ENCODE measurements around the gene ZNF862.

ZNF862 gene

GRCh38 chr7:149811221-149811620 is 27.0 kb upstream of the ZNF862 start:
- no peak for FAIRE-seq
- DNase-seq (ENCODE audit: low spot score), result no peak

GRCh38 chr7:149811831-149812490 is 26.2 kb upstream of the ZNF862 start:
- no peak for FAIRE-seq
- no peak for DNase-seq (ENCODE audit: low spot score)

DNA sequence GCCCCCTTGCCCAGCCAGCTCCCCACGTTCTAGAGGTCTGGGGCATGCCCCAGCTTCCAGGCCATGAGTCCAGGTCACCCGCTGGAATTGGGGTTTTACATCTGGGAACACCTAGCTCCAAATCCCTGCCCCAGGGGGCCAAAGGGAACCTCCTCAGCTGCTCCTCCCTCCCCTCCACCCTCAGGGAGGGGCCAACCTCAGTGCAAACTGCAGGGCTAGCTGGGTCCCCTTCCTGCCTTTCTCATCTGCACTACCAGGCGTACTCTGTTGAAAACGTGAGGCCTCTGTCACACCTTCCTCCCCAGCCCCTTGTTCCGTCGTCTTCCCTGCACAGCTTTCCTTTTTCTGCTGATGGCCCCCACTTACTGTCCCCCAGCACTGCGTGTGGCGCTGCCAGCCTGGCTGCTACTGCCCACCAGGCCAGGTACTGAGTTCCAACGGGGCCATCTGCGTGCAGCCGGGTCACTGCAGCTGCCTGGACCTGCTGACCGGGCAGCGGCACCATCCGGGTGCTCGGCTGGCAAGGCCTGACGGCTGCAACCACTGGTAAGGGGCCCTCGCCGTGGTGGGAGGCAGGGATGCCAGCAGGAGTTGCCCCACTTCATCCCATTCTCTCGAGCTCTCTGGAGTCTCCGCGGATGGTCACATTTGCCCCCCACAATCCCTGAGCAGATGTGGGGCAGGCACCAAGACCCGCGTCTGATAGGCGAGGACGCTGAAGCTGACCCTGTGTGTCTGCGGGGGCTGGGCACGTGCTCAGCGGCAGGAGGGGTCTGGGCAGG is 24.7 kb upstream of the ZNF862 start:
- DNase-seq (ENCODE audit: low spot score), result no peak
- no peak for FAIRE-seq

DNA sequence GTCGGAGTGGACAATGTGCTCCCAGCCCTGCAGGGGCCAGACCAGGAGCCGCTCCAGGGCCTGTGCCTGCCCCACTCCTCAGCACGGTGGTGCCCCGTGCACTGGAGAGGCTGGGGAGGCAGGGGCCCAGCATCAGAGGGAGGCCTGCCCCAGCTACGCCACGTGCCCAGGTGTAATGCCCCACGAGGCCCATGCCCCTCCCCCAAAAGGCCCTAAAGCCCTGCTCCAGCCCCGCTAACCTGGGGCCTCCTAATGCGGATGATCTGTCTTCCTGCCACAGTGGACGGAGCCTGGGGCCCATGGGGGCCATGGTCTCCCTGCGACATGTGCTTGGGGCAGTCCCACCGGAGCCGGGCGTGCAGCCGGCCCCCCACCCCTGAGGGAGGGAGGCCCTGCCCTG is 23.7 kb upstream of the ZNF862 start:
- no peak for FAIRE-seq
- no peak for DNase-seq (ENCODE audit: low spot score)

DNA sequence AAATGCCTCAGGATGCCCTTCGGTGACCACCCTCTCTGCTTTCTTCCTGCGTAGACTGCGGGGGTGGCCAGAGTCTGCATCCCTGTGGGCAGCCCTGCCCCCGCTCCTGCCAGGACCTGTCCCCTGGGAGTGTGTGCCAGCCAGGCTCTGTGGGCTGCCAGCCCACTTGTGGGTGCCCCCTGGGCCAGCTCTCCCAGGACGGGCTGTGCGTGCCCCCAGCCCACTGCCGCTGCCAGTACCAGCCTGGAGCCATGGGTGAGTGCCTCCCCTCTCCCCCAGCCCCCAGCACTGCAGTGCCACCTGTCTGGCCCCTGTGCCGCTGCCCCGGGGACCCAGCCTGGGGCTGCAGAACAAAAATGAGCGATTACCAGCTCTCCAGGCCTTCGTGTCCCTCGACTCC is 23.1 kb upstream of the ZNF862 start:
- no peak for DNase-seq (ENCODE audit: low spot score)
- FAIRE-seq, result no peak

DNA sequence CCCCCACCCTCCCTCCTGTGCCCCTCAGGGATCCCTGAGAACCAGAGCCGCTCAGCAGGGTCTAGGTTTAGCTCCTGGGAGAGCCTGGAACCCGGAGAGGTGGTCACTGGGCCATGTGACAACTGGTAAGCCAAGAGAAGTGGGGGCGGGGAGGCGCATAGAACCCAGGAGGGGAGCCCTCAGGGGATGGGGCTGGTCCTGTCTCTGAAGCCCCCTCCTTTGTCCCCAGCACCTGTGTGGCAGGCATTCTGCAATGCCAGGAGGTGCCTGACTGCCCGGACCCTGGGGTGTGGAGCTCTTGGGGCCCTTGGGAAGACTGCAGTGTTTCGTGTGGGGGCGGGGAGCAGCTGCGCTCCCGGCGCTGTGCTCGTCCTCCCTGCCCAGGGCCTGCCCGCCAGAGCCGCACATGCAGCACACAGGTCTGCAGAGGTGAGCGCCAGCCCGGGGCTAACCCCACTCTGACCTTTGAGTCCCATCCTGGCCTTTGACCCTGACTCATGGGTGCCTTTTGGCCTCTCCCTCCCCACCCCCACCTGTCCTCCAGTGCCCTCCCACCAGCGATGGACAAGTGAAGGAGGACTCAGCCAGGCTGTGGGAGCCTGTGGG is 22.4 kb upstream of the ZNF862 start:
- FAIRE-seq, result no peak

GRCh38 chr7:149816267-149816751 is 21.9 kb upstream of the ZNF862 start:
- FAIRE-seq, result no peak

More for the DNA sequence above, 22.4 kb upstream of the ZNF862 start:
- no peak for DNase-seq (ENCODE audit: low spot score)

DNA sequence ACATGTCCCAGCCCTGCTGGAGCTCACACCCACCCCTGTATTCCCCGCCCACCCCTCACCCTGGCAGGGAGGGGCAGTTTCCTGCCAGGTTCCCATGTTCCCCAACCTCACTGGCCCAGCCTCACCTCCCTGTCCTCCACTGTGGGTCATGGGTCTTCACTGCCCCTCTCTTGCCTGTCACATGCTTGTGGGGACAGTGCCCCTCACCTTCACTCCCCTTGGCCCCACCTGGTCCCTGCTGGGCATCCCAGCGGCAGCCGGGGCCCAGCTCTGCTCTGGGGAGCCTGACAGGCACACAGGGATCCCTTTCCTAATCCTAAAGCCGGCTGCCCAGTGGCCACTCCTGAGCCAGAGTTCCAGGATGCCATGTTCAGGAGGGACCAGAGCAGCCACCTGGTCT is 21.4 kb upstream of the ZNF862 start:
- no peak for FAIRE-seq
- DNase-seq (ENCODE audit: low spot score), result no peak

More at GRCh38 chr7:149816267-149816751, 21.9 kb upstream of the ZNF862 start:
- DNase-seq (ENCODE audit: low spot score), result no peak

DNA sequence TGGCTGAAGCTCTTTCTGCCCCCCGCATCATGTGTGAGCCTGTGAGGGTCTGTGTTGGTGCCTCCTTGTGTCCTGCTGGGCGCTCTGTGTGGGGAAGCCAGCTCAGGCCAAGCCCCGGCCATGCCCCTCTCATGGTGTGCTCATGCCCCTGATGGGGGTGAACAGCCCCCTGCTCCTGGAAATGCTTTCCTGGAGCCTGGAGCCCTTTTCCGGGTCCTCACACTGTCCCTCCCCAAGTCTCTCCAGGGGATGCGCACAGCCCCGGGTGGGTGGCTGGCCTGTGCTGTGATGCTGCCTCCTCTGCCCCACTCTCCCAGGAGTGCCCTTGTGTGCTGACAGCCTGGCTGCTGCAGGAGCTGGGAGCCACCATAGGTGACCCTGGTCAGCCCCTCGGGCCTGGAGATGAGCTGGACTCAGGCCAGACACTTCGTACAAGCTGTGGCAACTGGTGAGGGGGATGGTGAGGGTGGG is 20.8 kb upstream of the ZNF862 start:
- FAIRE-seq (no peak), DNase-seq (ENCODE audit: low spot score) (no peak)

GRCh38 chr7:149817836-149818535 is 20.2 kb upstream of the ZNF862 start:
- DNase-seq (ENCODE audit: low spot score), result no peak
- FAIRE-seq, result no peak

DNA sequence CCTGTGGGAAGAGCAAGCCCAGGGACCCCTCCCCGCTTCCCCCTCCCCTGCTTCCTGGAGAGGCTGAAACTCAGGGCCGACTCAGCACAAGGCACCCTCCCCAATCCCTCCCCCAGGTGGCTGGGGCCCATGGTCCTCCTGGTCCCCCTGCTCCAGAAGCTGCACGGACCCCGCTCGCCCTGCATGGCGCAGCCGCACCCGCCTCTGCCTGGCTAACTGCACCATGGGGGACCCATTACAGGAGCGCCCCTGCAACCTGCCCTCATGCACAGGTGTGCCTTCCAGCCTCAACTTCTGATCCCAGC is 19.7 kb upstream of the ZNF862 start:
- no peak for FAIRE-seq
- no peak for DNase-seq (ENCODE audit: low spot score)

- DNase-seq (ENCODE audit: low spot score), result no peak
- no peak for FAIRE-seq
These were observed 18.8 kb upstream of the ZNF862 start for GRCh38 chr7:149819141-149819960.

GRCh38 chr7:149819961-149820340 is 18.2 kb upstream of the ZNF862 start:
- DNase-seq (ENCODE audit: low spot score), result no peak
- FAIRE-seq, result no peak

DNA sequence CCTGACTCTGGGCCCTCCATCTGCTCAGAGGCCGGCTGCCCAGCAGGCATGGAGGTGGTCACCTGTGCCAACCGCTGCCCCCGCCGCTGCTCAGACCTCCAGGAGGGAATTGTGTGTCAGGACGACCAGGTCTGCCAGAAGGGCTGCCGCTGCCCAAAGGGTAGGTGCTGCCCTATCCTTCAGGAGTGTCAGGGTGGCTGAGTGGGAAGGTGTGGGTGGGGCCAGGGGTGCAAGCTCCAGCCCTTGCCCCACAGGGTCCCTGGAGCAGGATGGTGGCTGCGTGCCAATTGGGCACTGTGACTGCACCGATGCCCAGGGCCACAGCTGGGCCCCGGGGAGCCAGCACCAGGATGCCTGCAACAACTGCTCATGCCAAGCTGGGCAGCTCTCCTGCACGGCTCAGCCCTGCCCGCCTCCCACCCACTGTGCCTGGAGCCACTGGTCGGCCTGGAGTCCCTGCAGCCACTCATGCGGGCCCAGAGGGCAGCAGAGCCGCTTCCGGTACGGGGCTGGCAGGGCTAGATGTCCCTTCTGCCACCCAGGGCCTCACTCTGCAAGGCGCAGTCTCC is 17.5 kb upstream of the ZNF862 start:
- FAIRE-seq (no peak), DNase-seq (ENCODE audit: low spot score) (no peak)

- DNase-seq (ENCODE audit: low spot score) (no peak), FAIRE-seq (no peak)
These were observed 16.7 kb upstream of the ZNF862 start for GRCh38 chr7:149821191-149822148.

- DNase-seq (ENCODE audit: low spot score) (no peak), FAIRE-seq (no peak)
These were observed 15.7 kb upstream of the ZNF862 start for GRCh38 chr7:149822353-149822943.

- FAIRE-seq (no peak), DNase-seq (ENCODE audit: low spot score) (no peak)
These were observed 15.0 kb upstream of the ZNF862 start for GRCh38 chr7:149823191-149823630.

GRCh38 chr7:149823631-149824199 is 14.5 kb upstream of the ZNF862 start:
- FAIRE-seq (no peak), DNase-seq (ENCODE audit: low spot score) (no peak)

GRCh38 chr7:149824301-149824741 is 13.9 kb upstream of the ZNF862 start:
- no peak for FAIRE-seq
- no peak for DNase-seq (ENCODE audit: low spot score)

Measured in RCC 7860 (cell line).